Activated T-cell treated with anti-CD3 and anti-CD28 coated beads, Interleukin-2, amount 50 U/mL, for 24 hours (primary cell): ENCODE data around the gene SACS.

Experiments
- DNase-seq: peaks from one replicate; pipeline ENCODE4 v3.0.0-alpha.2; 2020
- H3K27ac Mint-ChIP-seq: 2 replicates; pipeline ENCODE4 v1.8.0; 2020; ENCODE audit warnings: mild to moderate bottlenecking, mixed read lengths
- H3K27me3 Mint-ChIP-seq: 2 replicates; pipeline ENCODE4 v1.8.0; 2020; ENCODE audit warnings: mixed read lengths
- H3K36me3 Mint-ChIP-seq: 2 replicates; pipeline ENCODE4 v1.8.0; 2020; ENCODE audit warnings: low read depth, mixed read lengths
- H3K4me1 Mint-ChIP-seq: 2 replicates; pipeline ENCODE4 v1.8.0; 2020; ENCODE audit warnings: low read depth, mixed read lengths
- H3K4me3 Mint-ChIP-seq: 2 replicates; pipeline ENCODE4 v1.8.0; 2020; ENCODE audit warnings: mild to moderate bottlenecking, moderate library complexity, mixed read lengths
- H3K9me3 Mint-ChIP-seq: 2 replicates; pipeline ENCODE4 v1.8.0; 2020; ENCODE audit warnings: mixed read lengths

SACS gene

GRCh38 chr13:23375001-23375971 lies 58.2 kb downstream of the SACS start:
- peak overlapping the region; percentile 79 for H3K4me3 Mint-ChIP-seq
- H3K9me3 Mint-ChIP-seq, result no peaks in the 10 kb centered on the region
- peaks cover 41% of the 10 kb centered on the region for H3K36me3 Mint-ChIP-seq
- peaks cover 72% of the 10 kb centered on the region for H3K4me1 Mint-ChIP-seq
- DNase-seq, result peak; percentile 99
- peak overlapping the region; percentile 83 for H3K27ac Mint-ChIP-seq
- no peaks in the 10 kb centered on the region for H3K27me3 Mint-ChIP-seq

- no peak for DNase-seq
- peaks cover 43% of the 10 kb centered on the region for H3K4me1 Mint-ChIP-seq
- no peaks in the 10 kb centered on the region for H3K9me3 Mint-ChIP-seq
- peak overlapping the region; percentile 48 for H3K4me3 Mint-ChIP-seq
- H3K27me3 Mint-ChIP-seq, result no peaks in the 10 kb centered on the region
- H3K36me3 Mint-ChIP-seq, result peaks cover 67% of the 10 kb centered on the region
- peak overlapping the region; percentile 6 for H3K27ac Mint-ChIP-seq
Observed at GRCh38 chr13:23372264-23372906, 61.1 kb downstream of the SACS start.

- DNase-seq, result no peak
- no peak overlapping the region for H3K4me3 Mint-ChIP-seq
- H3K27me3 Mint-ChIP-seq, result no peaks in the 10 kb centered on the region
- H3K27ac Mint-ChIP-seq, result no peak overlapping the region
- H3K36me3 Mint-ChIP-seq, result peaks cover 94% of the 10 kb centered on the region
- H3K9me3 Mint-ChIP-seq, result no peaks in the 10 kb centered on the region
- H3K4me1 Mint-ChIP-seq, result peaks cover 16% of the 10 kb centered on the region
Observed at GRCh38 chr13:23367907-23368306, 65.6 kb downstream of the SACS start.

GRCh38 chr13:23365652-23366051 lies 67.8 kb downstream of the SACS start:
- Mint-ChIP-seq H3K9me3 (no peaks in the 10 kb centered on the region), H3K4me3 (no peak overlapping the region), H3K27ac (no peak overlapping the region), H3K27me3 (no peaks in the 10 kb centered on the region), H3K36me3 (peaks cover 94% of the 10 kb centered on the region), H3K4me1 (peaks cover 2% of the 10 kb centered on the region)
- no peak for DNase-seq

- H3K4me3 Mint-ChIP-seq, result no peak overlapping the region
- H3K27me3 Mint-ChIP-seq, result no peaks in the 10 kb centered on the region
- no peak for DNase-seq
- peaks cover 89% of the 10 kb centered on the region for H3K36me3 Mint-ChIP-seq
- H3K4me1 Mint-ChIP-seq, result peaks cover 2% of the 10 kb centered on the region
- H3K9me3 Mint-ChIP-seq, result no peaks in the 10 kb centered on the region
- H3K27ac Mint-ChIP-seq, result no peak overlapping the region
Observed at GRCh38 chr13:23359882-23360281, 73.6 kb downstream of the SACS start.

- H3K36me3 Mint-ChIP-seq, result peaks cover 89% of the 10 kb centered on the region
- no peak for DNase-seq
- H3K4me3 Mint-ChIP-seq, result no peak overlapping the region
- H3K9me3 Mint-ChIP-seq, result no peaks in the 10 kb centered on the region
- no peak overlapping the region for H3K27ac Mint-ChIP-seq
- H3K4me1 Mint-ChIP-seq, result peaks cover 8% of the 10 kb centered on the region
- no peaks in the 10 kb centered on the region for H3K27me3 Mint-ChIP-seq
Observed at GRCh38 chr13:23357349-23357748, 76.2 kb downstream of the SACS start.

- Mint-ChIP-seq H3K27me3 (no peaks in the 10 kb centered on the region), H3K36me3 (peaks cover 89% of the 10 kb centered on the region), H3K4me3 (no peak overlapping the region), H3K27ac (no peak overlapping the region), H3K9me3 (peaks cover 3% of the 10 kb centered on the region), H3K4me1 (peaks cover 13% of the 10 kb centered on the region)
- no peak for DNase-seq
Observed at GRCh38 chr13:23356368-23356767, 77.1 kb downstream of the SACS start.

- peaks cover 90% of the 10 kb centered on the region for H3K36me3 Mint-ChIP-seq
- H3K27ac Mint-ChIP-seq, result no peak overlapping the region
- H3K4me3 Mint-ChIP-seq, result no peak overlapping the region
- peaks cover 14% of the 10 kb centered on the region for H3K4me1 Mint-ChIP-seq
- H3K9me3 Mint-ChIP-seq, result peaks cover 3% of the 10 kb centered on the region
- DNase-seq, result no peak
- no peaks in the 10 kb centered on the region for H3K27me3 Mint-ChIP-seq
Observed at GRCh38 chr13:23354520-23354919, 79.0 kb downstream of the SACS start.

GRCh38 chr13:23352161-23352560 lies 81.3 kb downstream of the SACS start:
- H3K4me3 Mint-ChIP-seq, result no peak overlapping the region
- H3K27ac Mint-ChIP-seq, result no peak overlapping the region
- peaks cover 97% of the 10 kb centered on the region for H3K36me3 Mint-ChIP-seq
- H3K27me3 Mint-ChIP-seq, result no peaks in the 10 kb centered on the region
- H3K4me1 Mint-ChIP-seq, result peaks cover 15% of the 10 kb centered on the region
- H3K9me3 Mint-ChIP-seq, result peaks cover 3% of the 10 kb centered on the region
- DNase-seq, result no peak

- H3K27ac Mint-ChIP-seq, result no peak overlapping the region
- no peak for DNase-seq
- peaks cover 11% of the 10 kb centered on the region for H3K9me3 Mint-ChIP-seq
- no peak overlapping the region for H3K4me3 Mint-ChIP-seq
- H3K27me3 Mint-ChIP-seq, result no peaks in the 10 kb centered on the region
- peaks cover 97% of the 10 kb centered on the region for H3K36me3 Mint-ChIP-seq
- peaks cover 20% of the 10 kb centered on the region for H3K4me1 Mint-ChIP-seq
Observed at GRCh38 chr13:23350009-23350408, 83.5 kb downstream of the SACS start.

- Mint-ChIP-seq H3K36me3 (peaks cover 97% of the 10 kb centered on the region), H3K4me3 (no peak overlapping the region), H3K9me3 (peaks cover 16% of the 10 kb centered on the region), H3K27ac (no peak overlapping the region), H3K4me1 (peaks cover 20% of the 10 kb centered on the region), H3K27me3 (no peaks in the 10 kb centered on the region)
- no peak for DNase-seq
Observed at GRCh38 chr13:23349161-23349897, 84.2 kb downstream of the SACS start.

- no peak for DNase-seq
- no peaks in the 10 kb centered on the region for H3K27me3 Mint-ChIP-seq
- H3K9me3 Mint-ChIP-seq, result peaks cover 18% of the 10 kb centered on the region
- peaks cover 20% of the 10 kb centered on the region for H3K4me1 Mint-ChIP-seq
- peaks cover 99% of the 10 kb centered on the region for H3K36me3 Mint-ChIP-seq
- no peak overlapping the region for H3K4me3 Mint-ChIP-seq
- no peak overlapping the region for H3K27ac Mint-ChIP-seq
Observed at GRCh38 chr13:23348262-23349127, 85.0 kb downstream of the SACS start.

GRCh38 chr13:23347601-23348000 lies 85.9 kb downstream of the SACS start:
- Mint-ChIP-seq H3K4me1 (peaks cover 14% of the 10 kb centered on the region), H3K27me3 (no peaks in the 10 kb centered on the region), H3K9me3 (peaks cover 20% of the 10 kb centered on the region), H3K4me3 (no peak overlapping the region), H3K27ac (no peak overlapping the region), H3K36me3 (peaks cover 99% of the 10 kb centered on the region)
- no peak for DNase-seq
